Adrenal gland (tissue), 5 donors: ENCODE measurements around the gene PIN4.

ENCODE experiments used
- CTCF ChIP-seq, 6 experiments: fragments of 450-650 bp in 4 of 6; fragments of 200-600 bp in 2 of 6; sonication (generic) in 1 of 6; IDR thresholded peaks; 1 replicate in 5 of 6; 2 replicates in 1 of 6; pipeline versions ENCODE4 v1.5.1 to v1.8.0; 2016 to 2021; ENCODE audit warnings: antibody characterized with exemption in 6 of 6, mild to moderate bottlenecking in 2 of 6, moderate library complexity in 1 of 6
- POLR2A ChIP-seq, 2 donors: fragments of 450-650 bp; IDR thresholded peaks; one replicate each; pipeline ENCODE4 v1.6.1; 2017; ENCODE audit warnings: antibody characterized with exemption in 2 of 2, mild to moderate bottlenecking in 2 of 2, moderate library complexity in 1 of 2
- donor health status: DM: no; HTN: no; CAD: no.

DNA sequence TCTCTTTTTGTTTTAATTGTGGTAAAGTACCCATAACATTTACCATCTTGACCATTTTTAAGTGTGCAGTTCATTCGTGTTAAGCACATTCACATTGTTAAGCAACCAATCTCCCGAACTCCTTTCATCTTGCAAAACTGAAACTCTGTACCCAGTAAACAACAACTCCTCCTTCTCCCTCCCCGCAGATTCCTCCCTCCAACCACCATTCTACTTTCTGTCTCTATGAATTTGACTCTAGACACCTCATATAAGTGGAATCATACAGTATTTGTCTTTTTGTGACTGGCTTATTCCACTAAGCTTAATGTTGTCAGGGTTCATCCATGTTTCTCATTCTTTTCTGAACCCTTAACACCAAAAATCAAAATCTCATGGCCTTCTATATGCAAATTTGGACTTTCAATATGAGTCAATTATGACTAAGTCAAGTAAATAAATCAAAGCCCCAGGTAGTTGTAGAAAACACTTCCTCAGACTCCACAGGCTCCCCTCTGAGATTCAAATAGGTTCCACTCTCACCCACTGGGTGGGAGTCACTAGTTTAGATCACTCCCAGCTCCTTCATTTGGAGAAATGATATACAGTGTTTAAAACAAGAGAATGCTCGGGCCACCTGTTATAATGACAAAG is 40.1 kb upstream of the PIN4 start:
- TF ChIP-seq CTCF (IDR thresholded peaks at IDR 0.05) (no peak), POLR2A (IDR thresholded peaks at IDR 0.05) (no peak)
